Gastroesophageal sphincter (tissue), 4 donors: ENCODE results near the gene SDR42E1. TPM values are rescaled to one million over a fixed set of nuclear protein-coding genes. Genes with fewer than 3 reads are reported as not detected.

Experiments
- ATAC-seq: fragments of 150-250 bp; one replicate; pipeline ENCODE4 v1.9.1; 2016; ENCODE audit warnings: mild to moderate bottlenecking, moderate library complexity
- H3K27ac ChIP-seq, 4 donors: fragments of 200-600 bp; sonication (generic) in 3 of 4; 1 replicate in 3 of 4; 2 replicates in 1 of 4; pipeline ENCODE4 v1.5.1; 2016 to 2019
- H3K27me3 ChIP-seq: fragments of 200-600 bp; sonication (generic); one replicate; pipeline ENCODE4 v1.5.1; 2019
- H3K36me3 ChIP-seq, 2 donors: fragments of 200-600 bp; sonication (generic); one replicate each; pipeline ENCODE4 v1.5.1; 2019; ENCODE audit warnings: control low read depth in 1 of 2
- H3K4me1 ChIP-seq, 3 donors: fragments of 200-600 bp; sonication (generic); 1 replicate in 2 of 3; 2 replicates in 1 of 3; pipeline ENCODE4 v1.5.1; 2016 to 2019; ENCODE audit warnings: control low read depth in 2 of 3
- H3K4me3 ChIP-seq, 2 donors: fragments of 200-600 bp; sonication (generic); one replicate each; pipeline ENCODE4 v1.5.1; 2019; ENCODE audit warnings: mild to moderate bottlenecking in 1 of 2, moderate library complexity in 1 of 2
- H3K9me3 ChIP-seq, 3 donors: fragments of 200-600 bp; sonication (generic); one replicate each; pipeline ENCODE4 v1.5.1; 2017 to 2019; ENCODE audit warnings: control low read depth in 2 of 3
- EP300 ChIP-seq: sonication (generic); formaldehyde crosslinking; IDR thresholded peaks from one replicate; pipeline ENCODE4 v1.6.1; 2017; ENCODE audit warnings: antibody characterized with exemption, mild to moderate bottlenecking
- POLR2A ChIP-seq, 2 donors: fragments of 450-650 bp; IDR thresholded peaks; one replicate each; pipeline ENCODE4 v1.6.1; 2017; ENCODE audit warnings: antibody characterized with exemption in 2 of 2, mild to moderate bottlenecking in 2 of 2, moderate library complexity in 1 of 2
- POLR2AphosphoS5 ChIP-seq: sonication (generic); formaldehyde crosslinking; IDR thresholded peaks from one replicate; pipeline ENCODE4 v1.6.1; 2017; ENCODE audit warnings: antibody characterized with exemption
- WGBS, 2 donors: methylation state at CpG; one replicate each; pipeline ENCODE4 v1.1.5; 2018; ENCODE audit warnings: low coverage in 1 of 2; 5-methylcytosine and 5-hydroxymethylcytosine counted together
- total RNA-seq, 4 donors: library from RNA; depleted of rRNA; stranded (reverse); fragments of >200 nt; gene quantifications; one replicate each; pipeline ENCODE4 v1.1.0, GENCODE V29; 2016
- TF ChIP-seq, protein P1 (sequence below), 4 experiments: fragments of 200-600 bp in 2 of 4; fragments of 450-650 bp in 2 of 4; sonication (generic) in 1 of 4; IDR thresholded peaks; one replicate each; pipeline ENCODE4 v1.5.1; 2017 to 2019; ENCODE audit warnings: antibody characterized with exemption in 4 of 4, mild to moderate bottlenecking in 2 of 4, moderate library complexity in 2 of 4

Gene SDR42E1
- total RNA-seq, 4 donors from 2014 or later = 0.62 to 2.1 (median 1.7) TPM

DNA sequence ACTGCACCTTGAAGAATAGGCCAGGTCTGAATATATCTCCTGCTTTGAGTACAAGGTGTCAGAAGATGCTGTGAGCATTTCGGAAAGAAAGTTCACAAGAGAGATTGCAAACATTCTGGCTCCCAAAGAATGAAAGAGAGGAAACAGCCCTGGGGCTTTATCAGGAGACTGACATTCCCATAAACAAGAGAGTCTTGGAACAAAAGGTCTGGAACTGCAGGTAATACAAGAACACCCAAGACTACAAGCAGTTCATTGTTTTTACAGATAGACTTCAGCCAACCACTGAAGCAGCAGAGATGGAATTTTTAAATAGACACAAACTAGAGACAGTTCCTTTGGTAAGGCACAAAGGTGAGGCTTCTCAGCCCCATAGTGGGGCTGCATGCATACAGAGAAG, 38.2 kb upstream of the SDR42E1 start:
- Histone ChIP-seq H3K9me3 (no peaks in the 10 kb centered on the region), H3K27me3 (peaks cover 4% of the 10 kb centered on the region), H3K36me3 (no peaks in the 10 kb centered on the region), H3K4me1 (no peaks in the 10 kb centered on the region), H3K27ac (no peak overlapping the region), H3K4me3 (no peak overlapping the region)
- no peak for ATAC-seq
- WGBS, 2 donors = 44% methylated on average over 1 of the region's 1 CpG; no CpG with 5 or more reads in 1 of the 2 donors
- TF ChIP-seq, protein P1, sequence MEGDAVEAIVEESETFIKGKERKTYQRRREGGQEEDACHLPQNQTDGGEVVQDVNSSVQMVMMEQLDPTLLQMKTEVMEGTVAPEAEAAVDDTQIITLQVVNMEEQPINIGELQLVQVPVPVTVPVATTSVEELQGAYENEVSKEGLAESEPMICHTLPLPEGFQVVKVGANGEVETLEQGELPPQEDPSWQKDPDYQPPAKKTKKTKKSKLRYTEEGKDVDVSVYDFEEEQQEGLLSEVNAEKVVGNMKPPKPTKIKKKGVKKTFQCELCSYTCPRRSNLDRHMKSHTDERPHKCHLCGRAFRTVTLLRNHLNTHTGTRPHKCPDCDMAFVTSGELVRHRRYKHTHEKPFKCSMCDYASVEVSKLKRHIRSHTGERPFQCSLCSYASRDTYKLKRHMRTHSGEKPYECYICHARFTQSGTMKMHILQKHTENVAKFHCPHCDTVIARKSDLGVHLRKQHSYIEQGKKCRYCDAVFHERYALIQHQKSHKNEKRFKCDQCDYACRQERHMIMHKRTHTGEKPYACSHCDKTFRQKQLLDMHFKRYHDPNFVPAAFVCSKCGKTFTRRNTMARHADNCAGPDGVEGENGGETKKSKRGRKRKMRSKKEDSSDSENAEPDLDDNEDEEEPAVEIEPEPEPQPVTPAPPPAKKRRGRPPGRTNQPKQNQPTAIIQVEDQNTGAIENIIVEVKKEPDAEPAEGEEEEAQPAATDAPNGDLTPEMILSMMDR (IDR thresholded peaks at IDR 0.05) = no peak
- TF ChIP-seq EP300 = no peak
- no peak for TF ChIP-seq POLR2A (IDR thresholded peaks at IDR 0.05)
- TF ChIP-seq POLR2AphosphoS5 = no peak

DNA sequence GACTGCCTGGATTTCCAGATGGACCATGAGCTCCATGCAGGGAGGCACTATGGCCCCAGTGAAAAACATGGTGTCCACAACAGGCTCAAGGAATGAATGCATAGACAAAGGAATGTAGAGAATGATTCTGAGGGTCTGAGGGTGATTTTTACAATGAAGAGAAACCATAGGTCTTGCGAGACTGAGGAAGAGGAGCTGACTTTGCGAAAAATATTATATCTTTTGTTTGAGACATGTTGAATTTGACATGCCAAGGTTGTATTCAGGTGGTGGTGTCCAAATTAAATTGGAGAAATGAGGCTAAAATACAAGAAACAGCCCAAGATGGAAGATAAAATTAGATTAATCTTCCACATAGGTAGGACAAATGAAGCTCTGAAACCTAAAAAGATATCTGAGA, 36.5 kb upstream of the SDR42E1 start:
- TF ChIP-seq EP300 (no peak), POLR2A (IDR thresholded peaks at IDR 0.05) (no peak), POLR2AphosphoS5 (no peak)
- TF ChIP-seq, protein P1 (IDR thresholded peaks at IDR 0.05) = no peak
- H3K27me3 ChIP-seq = peaks cover 4% of the 10 kb centered on the region
- no peaks in the 10 kb centered on the region for H3K4me1 ChIP-seq
- WGBS, 2 donors = 91 to 93% methylated on average over 2 of the region's 2 CpGs
- H3K4me3 ChIP-seq = no peak overlapping the region
- ATAC-seq = no peak
- H3K27ac ChIP-seq = no peak overlapping the region
- no peaks in the 10 kb centered on the region for H3K9me3 ChIP-seq
- no peaks in the 10 kb centered on the region for H3K36me3 ChIP-seq

DNA sequence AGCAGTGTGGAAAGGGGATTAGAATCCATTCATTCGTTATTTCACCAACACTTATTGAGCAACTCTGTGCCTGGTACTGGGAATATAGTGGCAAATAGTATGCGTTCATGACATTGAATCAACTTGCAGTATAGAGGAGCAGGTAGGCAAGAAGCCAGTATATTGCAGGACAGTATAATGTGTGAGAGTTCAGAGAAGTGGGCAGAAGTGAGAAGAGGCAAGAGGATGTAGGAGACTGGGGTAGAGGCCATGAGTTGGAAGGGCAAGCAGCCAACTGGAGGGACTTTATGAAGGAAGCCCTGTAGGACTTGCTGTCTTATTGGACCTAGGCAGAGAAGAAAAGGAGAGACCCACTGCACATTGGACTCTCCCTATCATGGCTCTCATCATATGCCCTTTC, 36.1 kb upstream of the SDR42E1 start:
- Histone ChIP-seq H3K9me3 (no peaks in the 10 kb centered on the region), H3K4me1 (no peaks in the 10 kb centered on the region), H3K27me3 (peaks cover 4% of the 10 kb centered on the region), H3K36me3 (no peaks in the 10 kb centered on the region), H3K27ac (no peak overlapping the region), H3K4me3 (no peak overlapping the region)
- WGBS, 2 donors = 81 to 100% methylated on average over 2 of the region's 2 CpGs
- TF ChIP-seq POLR2AphosphoS5 = no peak
- TF ChIP-seq, protein P1 (IDR thresholded peaks at IDR 0.05) = no peak
- TF ChIP-seq EP300 = no peak
- ATAC-seq = no peak

DNA sequence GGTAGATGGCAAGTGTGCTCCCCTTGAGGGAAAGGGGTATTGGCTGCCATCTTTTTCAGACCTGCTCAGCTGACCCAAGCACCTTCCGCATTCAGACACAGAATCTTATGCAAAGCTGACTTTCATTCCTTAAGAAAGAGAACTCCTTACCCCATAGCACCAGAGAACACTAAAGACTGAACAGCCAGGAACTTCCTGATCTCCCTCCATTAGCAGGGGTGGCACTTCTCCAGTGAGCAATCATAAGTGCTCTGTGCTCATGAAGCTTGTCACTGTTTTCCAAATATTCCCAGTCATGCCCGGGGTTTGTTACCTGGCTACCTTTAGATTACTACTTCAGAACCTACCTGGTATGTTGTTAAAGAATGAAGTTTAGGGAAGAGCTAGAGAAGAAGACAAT, 35.7 kb upstream of the SDR42E1 start:
- ATAC-seq = no peak
- Histone ChIP-seq H3K4me3 (no peak overlapping the region), H3K27me3 (peaks cover 4% of the 10 kb centered on the region), H3K27ac (no peak overlapping the region), H3K36me3 (no peaks in the 10 kb centered on the region), H3K4me1 (no peaks in the 10 kb centered on the region), H3K9me3 (no peaks in the 10 kb centered on the region)
- WGBS, 2 donors = 100% methylated on average over 2 of the region's 2 CpGs
- TF ChIP-seq EP300 (no peak), POLR2AphosphoS5 (no peak), POLR2A (IDR thresholded peaks at IDR 0.05) (no peak)
- TF ChIP-seq, protein P1 (IDR thresholded peaks at IDR 0.05) = no peak

DNA sequence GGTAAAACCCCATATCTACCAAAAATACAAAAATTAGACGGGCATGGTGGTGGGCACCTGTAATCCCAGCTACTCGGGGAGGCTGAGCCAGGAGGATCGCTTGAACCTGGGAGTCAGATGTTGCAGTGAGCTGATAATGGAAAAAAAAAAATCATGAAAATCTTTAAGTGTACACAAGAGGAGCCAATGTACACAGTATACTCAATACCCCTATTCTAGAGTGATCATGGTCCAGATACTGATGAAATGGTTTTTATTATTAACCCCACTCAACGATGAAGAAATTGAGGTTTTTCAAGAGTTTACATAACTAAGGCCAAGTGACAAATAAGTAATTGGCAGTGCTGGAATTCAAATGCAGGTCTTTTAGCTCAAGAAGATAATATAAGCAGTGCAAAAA, 35.3 kb upstream of the SDR42E1 start:
- no peaks in the 10 kb centered on the region for H3K9me3 ChIP-seq
- no peak for TF ChIP-seq POLR2AphosphoS5
- TF ChIP-seq, protein P1 (IDR thresholded peaks at IDR 0.05) = no peak
- TF ChIP-seq POLR2A (IDR thresholded peaks at IDR 0.05) = no peak
- no peak for TF ChIP-seq EP300
- ATAC-seq = no peak
- H3K4me1 ChIP-seq = no peaks in the 10 kb centered on the region
- H3K27ac ChIP-seq = no peak overlapping the region
- no peaks in the 10 kb centered on the region for H3K36me3 ChIP-seq
- peaks cover 4% of the 10 kb centered on the region for H3K27me3 ChIP-seq
- H3K4me3 ChIP-seq = no peak overlapping the region
- WGBS, 2 donors = 79 to 83% methylated on average over 4 of the region's 4 CpGs
